Fibroblast of pulmonary artery (primary cell): ENCODE results near the gene ANO6.

ENCODE experiments used
- DNase-seq: peaks from one replicate; pipeline ENCODE4 v3.0.0-alpha.2; 2010; ENCODE audit warnings: low read depth
- H3K4me3 ChIP-seq: replicated peaks from 2 replicates; pipeline ENCODE4 v1.5.1; 2011; ENCODE audit warnings: low read depth, mild to moderate bottlenecking, control low read depth, low read length, moderate library complexity
- TF ChIP-seq, protein P1 (sequence below): IDR thresholded peaks from 2 replicates; pipeline ENCODE4 v1.5.1; 2011; ENCODE audit warnings: mild to moderate bottlenecking, control low read depth, low read length, inconsistent platforms; ENCODE audit errors: missing control alignments

ANO6 gene

DNA sequence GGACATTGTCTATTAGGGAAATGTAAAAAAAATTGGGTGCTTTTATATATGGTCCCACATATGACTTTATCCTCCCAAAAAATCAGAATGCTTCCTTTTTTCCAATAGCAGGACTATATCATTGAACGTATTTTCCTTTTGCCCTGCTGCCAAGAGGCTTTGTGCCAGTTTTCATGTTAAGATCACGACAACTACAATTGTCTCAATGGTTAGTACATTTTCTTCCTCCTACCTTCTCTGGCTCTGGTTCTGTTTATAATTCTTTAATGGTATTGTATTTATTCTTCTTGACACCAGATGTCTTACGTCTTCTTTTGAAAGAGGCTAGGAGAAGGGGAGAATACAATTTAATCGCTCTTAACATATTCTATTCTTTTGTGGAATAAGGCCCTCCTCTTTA, 106.9 kb downstream of the ANO6 start:
- TF ChIP-seq, protein P1, sequence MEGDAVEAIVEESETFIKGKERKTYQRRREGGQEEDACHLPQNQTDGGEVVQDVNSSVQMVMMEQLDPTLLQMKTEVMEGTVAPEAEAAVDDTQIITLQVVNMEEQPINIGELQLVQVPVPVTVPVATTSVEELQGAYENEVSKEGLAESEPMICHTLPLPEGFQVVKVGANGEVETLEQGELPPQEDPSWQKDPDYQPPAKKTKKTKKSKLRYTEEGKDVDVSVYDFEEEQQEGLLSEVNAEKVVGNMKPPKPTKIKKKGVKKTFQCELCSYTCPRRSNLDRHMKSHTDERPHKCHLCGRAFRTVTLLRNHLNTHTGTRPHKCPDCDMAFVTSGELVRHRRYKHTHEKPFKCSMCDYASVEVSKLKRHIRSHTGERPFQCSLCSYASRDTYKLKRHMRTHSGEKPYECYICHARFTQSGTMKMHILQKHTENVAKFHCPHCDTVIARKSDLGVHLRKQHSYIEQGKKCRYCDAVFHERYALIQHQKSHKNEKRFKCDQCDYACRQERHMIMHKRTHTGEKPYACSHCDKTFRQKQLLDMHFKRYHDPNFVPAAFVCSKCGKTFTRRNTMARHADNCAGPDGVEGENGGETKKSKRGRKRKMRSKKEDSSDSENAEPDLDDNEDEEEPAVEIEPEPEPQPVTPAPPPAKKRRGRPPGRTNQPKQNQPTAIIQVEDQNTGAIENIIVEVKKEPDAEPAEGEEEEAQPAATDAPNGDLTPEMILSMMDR = no peak
- DNase-seq = peak; percentile 46
- H3K4me3 ChIP-seq = no peak overlapping the region

DNA sequence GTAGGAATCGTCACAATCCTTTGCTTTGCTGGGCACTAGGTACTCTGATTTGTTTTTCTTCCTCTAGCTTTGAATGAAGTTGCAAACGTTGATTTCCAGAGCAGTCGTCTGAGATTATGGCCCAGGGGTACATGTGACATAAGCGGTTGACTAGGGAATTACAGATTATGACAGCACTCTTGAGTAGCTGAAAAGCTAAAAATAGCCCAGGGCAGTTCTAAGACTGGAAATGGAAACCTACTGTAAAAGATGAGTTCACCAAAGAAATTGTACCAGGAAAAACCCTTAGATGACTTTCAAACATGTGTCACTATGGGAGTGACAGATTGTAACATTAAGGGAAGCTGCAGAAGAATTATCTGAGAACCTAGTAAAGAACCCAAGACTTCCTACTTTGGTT, 108.5 kb downstream of the ANO6 start:
- H3K4me3 ChIP-seq = no peak overlapping the region
- DNase-seq = no peak
- TF ChIP-seq, protein P1 = no peak

DNA sequence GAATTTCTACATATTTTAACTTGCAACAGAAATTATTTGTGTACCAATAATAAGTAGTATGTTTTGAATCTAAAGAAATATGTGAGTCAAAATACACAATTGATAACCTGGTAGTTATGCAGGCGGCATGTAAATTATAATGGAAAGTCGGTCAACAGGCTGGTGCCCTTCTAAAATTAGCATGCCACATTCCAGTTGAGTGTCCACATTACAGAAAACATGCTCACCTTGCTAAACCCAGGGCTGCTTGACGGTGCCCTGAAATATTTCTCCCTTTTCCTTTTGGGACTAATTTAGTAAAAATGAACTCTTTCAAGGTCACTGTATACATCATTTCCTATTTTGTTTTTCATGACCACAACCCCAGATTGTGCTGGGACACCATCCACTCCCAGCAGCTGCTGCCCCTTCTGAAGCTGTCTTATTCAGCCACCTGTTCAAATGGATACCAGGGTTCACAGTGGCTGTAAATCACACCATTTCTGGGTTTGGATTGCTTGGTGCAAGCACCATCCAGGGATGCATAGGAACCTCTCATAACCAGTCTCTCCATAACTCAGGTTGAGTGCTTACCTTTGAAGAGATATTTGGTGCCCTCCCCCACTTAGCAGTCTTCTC, 110.6 kb downstream of the ANO6 start:
- TF ChIP-seq, protein P1 = no peak
- no peak for DNase-seq

DNA sequence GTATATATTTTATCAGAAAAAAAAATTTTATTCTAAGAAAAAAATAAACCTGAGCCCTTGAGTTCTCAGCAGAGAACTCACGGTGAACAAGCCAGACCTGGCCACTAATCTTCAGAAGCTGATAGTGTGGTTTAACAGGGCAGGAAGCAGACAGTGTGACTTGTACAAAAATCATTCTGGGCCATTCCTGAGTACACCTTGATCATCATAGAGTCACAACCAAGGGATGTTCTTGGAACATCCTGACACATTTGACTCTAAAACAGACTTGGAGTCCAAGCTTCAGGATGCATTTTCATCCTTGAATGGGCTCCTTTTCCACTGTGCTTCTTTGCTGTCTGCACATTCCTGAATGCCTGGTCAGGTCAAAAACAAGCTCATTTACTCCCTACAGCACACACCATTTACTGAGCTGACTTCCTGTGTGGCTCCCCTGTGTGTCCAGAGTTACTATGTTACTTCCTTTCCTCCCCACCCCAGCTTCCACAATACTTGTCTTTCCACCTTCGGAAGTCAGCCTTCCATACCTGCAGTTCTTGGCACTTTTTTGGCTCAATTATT, 112.0 kb downstream of the ANO6 start:
- H3K4me3 ChIP-seq = no peak overlapping the region
- TF ChIP-seq, protein P1 = no peak
- no peak for DNase-seq

More for the DNA sequence above, 110.6 kb downstream of the ANO6 start:
- no peak overlapping the region for H3K4me3 ChIP-seq

DNA sequence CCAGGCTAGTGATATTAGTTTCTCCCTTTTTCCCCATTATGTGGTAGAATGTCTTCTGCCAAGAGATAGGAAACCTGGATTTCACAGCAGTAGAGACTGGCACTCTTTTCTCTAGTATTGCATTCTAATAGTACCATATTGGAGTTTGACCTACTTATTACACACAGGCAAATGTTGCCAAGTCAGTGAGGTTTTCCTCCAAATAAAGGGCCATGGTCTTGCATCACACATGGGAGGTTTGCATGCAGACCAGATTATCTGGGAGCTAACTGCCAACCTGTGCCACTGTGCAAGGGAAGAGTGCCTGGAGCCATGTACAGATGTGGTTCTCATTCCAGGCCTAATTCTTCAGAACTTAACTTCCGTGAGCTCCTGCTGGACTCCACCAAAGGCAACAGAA, 113.3 kb downstream of the ANO6 start:
- DNase-seq = peak; percentile 41
- TF ChIP-seq, protein P1 = no peak
- H3K4me3 ChIP-seq = no peak overlapping the region

DNA sequence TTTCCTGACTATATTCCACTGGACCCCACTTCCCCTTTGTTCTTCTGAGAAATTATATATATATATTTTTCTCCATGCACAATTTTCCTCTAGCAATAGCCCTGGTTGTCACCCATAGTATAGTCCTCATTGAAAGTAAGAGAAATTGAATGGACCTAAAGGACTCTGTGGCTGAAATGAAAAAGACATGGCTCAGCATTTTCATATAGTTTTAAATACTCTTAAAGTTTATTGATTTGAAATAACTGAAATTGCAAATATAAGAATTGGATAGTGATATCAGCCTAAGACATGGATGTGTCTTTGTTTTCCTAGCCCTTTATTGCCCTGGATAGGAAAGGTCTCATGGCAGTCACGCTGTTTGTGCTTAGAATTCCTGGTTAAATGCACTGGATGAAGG, 113.8 kb downstream of the ANO6 start:
- no peak for DNase-seq
- TF ChIP-seq, protein P1 = no peak
- H3K4me3 ChIP-seq = no peak overlapping the region

DNA sequence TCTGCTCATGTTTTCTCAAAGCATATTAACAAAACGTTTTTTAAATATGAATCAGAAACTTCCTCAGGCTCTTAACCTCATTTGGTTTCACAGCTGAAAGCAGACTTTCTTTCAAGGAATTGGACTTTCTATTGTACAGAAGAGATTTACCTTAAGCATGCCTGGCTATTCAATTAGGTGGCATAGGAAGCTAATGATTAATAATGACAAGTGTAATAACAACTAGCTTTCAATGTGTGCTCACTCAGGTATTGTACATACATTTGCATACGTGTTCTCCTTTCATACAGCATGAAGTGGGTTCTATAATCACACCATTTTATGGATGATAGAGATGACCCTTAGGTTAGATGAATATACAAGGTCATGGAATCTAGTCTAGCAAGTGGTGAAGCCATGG, 115.7 kb downstream of the ANO6 start:
- no peak for DNase-seq
- TF ChIP-seq, protein P1 = no peak
- no peak overlapping the region for H3K4me3 ChIP-seq
